ENCODE results near the gene AUTS2.
A peak's percentile ranks its signal among the peaks of the same experiment; 100 is the strongest.

AUTS2 gene

GRCh38 chr7:69600710-69601519 is 2.6 kb downstream of the AUTS2 start:
- CTCF ChIA-PET, result interaction anchor here (0.7 to 1.1 kb wide), 3 partner anchors 76 to 233 kb away, joined by 3 to 4 read pairs (median 3); no protein-coding TSS in a partner anchor
- H3K27ac ChIP-seq (ENCODE audit: extremely low read depth, low read depth, low read length), result no peak overlapping the region; the same call in 1 of the 2 replicates
- POLR2A ChIA-PET, result interaction anchor here (0.7 to 1.6 kb wide), 3 partner anchors 55 to 554 kb away, joined by 6 to 12 read pairs (median 7); no protein-coding TSS in a partner anchor
- TF ChIP-seq CTCF (tag by site-specific recombination; IDR thresholded peaks at IDR 0.05) (no peak), ZBTB11 (tag by site-specific recombination; conservative IDR thresholded peaks at IDR 0.05; ENCODE audit: low read depth) (no peak), ZNF211 (tag by site-specific recombination; IDR thresholded peaks at IDR 0.05; ENCODE audit: low read depth) (no peak), ZNF341 (tag by site-specific recombination; IDR thresholded peaks at IDR 0.05; ENCODE audit: low read depth) (peak; percentile 56), ZNF792 (tag by site-specific recombination; IDR thresholded peaks at IDR 0.05) (no peak), ZNF2 (tag by site-specific recombination; IDR thresholded peaks at IDR 0.05) (0 out of 2 replicates have a peak, but pooled peaks have one; percentile 55), ZNF146 (tag by site-specific recombination; IDR thresholded peaks at IDR 0.05) (no peak), ZNF76 (tag by site-specific recombination; IDR thresholded peaks at IDR 0.05; ENCODE audit: borderline replicate concordance, low read depth) (no peak), ZNF398 (tag by site-specific recombination; IDR thresholded peaks at IDR 0.05) (0 out of 2 replicates have a peak, but pooled peaks have one; percentile 16), ZNF169 (tag by site-specific recombination; IDR thresholded peaks at IDR 0.05) (no peak), ZEB2 (tag by site-specific recombination; IDR thresholded peaks at IDR 0.05) (no peak), ZNF530 (tag by site-specific recombination; IDR thresholded peaks at IDR 0.05; ENCODE audit: low read depth) (no peak), ZFHX2 (tag by site-specific recombination; conservative IDR thresholded peaks at IDR 0.05) (peak; percentile 34; the same call in 1 of the 2 replicates), ZNF677 (tag by site-specific recombination; IDR thresholded peaks at IDR 0.05) (no peak), PRDM1 (tag by site-specific recombination; IDR thresholded peaks at IDR 0.05) (peak; percentile 50), ZNF223 (tag by site-specific recombination; IDR thresholded peaks at IDR 0.05) (no peak), EGR2 (tag by site-specific recombination; IDR thresholded peaks at IDR 0.05; ENCODE audit: low read depth) (peak; percentile 59), ZNF658 (tag by site-specific recombination; IDR thresholded peaks at IDR 0.05) (no peak), ZNF138 (tag by site-specific recombination; IDR thresholded peaks at IDR 0.05; ENCODE audit: borderline replicate concordance) (no peak)
- TF ChIP-seq, protein P1, sequence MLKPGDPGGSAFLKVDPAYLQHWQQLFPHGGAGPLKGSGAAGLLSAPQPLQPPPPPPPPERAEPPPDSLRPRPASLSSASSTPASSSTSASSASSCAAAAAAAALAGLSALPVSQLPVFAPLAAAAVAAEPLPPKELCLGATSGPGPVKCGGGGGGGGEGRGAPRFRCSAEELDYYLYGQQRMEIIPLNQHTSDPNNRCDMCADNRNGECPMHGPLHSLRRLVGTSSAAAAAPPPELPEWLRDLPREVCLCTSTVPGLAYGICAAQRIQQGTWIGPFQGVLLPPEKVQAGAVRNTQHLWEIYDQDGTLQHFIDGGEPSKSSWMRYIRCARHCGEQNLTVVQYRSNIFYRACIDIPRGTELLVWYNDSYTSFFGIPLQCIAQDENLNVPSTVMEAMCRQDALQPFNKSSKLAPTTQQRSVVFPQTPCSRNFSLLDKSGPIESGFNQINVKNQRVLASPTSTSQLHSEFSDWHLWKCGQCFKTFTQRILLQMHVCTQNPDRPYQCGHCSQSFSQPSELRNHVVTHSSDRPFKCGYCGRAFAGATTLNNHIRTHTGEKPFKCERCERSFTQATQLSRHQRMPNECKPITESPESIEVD (tag by site-specific recombination; IDR thresholded peaks at IDR 0.05), result no peak
- TF ChIP-seq, protein P2, sequence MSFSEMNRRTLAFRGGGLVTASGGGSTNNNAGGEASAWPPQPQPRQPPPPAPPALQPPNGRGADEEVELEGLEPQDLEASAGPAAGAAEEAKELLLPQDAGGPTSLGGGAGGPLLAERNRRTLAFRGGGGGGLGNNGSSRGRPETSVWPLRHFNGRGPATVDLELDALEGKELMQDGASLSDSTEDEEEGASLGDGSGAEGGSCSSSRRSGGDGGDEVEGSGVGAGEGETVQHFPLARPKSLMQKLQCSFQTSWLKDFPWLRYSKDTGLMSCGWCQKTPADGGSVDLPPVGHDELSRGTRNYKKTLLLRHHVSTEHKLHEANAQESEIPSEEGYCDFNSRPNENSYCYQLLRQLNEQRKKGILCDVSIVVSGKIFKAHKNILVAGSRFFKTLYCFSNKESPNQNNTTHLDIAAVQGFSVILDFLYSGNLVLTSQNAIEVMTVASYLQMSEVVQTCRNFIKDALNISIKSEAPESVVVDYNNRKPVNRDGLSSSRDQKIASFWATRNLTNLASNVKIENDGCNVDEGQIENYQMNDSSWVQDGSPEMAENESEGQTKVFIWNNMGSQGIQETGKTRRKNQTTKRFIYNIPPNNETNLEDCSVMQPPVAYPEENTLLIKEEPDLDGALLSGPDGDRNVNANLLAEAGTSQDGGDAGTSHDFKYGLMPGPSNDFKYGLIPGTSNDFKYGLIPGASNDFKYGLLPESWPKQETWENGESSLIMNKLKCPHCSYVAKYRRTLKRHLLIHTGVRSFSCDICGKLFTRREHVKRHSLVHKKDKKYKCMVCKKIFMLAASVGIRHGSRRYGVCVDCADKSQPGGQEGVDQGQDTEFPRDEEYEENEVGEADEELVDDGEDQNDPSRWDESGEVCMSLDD (tag by site-specific recombination; IDR thresholded peaks at IDR 0.05), result no peak

More at GRCh38 chr7:69600710-69601519, 2.6 kb downstream of the AUTS2 start:
- H3K4me1 ChIP-seq (ENCODE audit: control insufficient read depth, insufficient read depth, low read length), result peaks cover 45% of the 10 kb centered on the region
- no peaks in the 10 kb centered on the region for H3K9me3 ChIP-seq (ENCODE audit: control insufficient read depth, insufficient read depth, low read depth, low read length)
- peak overlapping the region; percentile 89 for H3K4me3 ChIP-seq (ENCODE audit: low read depth, low read length)
- no peaks in the 10 kb centered on the region for H3K36me3 ChIP-seq (ENCODE audit: control insufficient read depth in 2 of 2, insufficient read depth in 1 of 2, low read length in 2 of 2)
